22Rv1 (cell line): ENCODE data around the gene CFAP161.

Experiments used
- H3K27ac ChIP-seq: fragments of 450-650 bp; 2 replicates; pipeline ENCODE4 v1.5.1; 2017
- ZFX ChIP-seq: fragments of 450-650 bp; IDR thresholded peaks from 2 replicates; pipeline ENCODE4 v1.6.1; 2017; ENCODE audit warnings: antibody characterized with exemption, borderline replicate concordance
- TF ChIP-seq, protein P1 (sequence below): fragments of 450-650 bp; IDR thresholded peaks from 2 replicates; pipeline ENCODE4 v1.5.1; 2017; ENCODE audit warnings: mild to moderate bottlenecking

Gene CFAP161

DNA sequence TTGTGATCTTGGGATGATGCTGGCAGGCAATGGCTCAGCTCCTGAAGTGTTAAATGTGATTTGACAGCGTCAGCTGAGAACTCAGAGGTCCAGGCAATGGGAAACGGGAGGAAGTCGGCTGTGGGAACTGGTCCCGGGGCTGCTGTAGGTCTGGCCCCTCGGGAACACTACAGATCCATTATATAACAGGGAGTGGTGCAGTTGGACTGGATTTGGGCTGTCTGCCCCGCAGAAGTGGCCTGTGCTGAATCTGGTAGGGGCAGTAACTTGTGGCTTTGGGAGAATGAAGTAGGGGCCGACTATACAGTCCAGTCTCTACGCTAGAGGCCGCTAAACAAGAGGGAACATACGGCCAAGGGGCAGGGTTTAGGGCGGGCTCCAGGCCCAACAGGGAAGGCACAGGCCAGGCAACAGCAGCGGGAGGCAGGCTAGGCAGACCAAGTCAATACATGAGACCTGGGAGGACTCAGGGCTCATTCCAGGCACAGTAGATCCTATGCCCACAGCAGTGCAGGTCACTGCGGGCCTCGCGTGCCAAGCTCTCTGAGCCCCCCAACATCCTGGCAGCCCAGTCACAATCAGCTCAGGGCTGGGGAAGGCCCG, 42.3 kb downstream of the CFAP161 start:
- no peak for TF ChIP-seq ZFX
- TF ChIP-seq, protein P1, sequence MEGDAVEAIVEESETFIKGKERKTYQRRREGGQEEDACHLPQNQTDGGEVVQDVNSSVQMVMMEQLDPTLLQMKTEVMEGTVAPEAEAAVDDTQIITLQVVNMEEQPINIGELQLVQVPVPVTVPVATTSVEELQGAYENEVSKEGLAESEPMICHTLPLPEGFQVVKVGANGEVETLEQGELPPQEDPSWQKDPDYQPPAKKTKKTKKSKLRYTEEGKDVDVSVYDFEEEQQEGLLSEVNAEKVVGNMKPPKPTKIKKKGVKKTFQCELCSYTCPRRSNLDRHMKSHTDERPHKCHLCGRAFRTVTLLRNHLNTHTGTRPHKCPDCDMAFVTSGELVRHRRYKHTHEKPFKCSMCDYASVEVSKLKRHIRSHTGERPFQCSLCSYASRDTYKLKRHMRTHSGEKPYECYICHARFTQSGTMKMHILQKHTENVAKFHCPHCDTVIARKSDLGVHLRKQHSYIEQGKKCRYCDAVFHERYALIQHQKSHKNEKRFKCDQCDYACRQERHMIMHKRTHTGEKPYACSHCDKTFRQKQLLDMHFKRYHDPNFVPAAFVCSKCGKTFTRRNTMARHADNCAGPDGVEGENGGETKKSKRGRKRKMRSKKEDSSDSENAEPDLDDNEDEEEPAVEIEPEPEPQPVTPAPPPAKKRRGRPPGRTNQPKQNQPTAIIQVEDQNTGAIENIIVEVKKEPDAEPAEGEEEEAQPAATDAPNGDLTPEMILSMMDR, result no peak
- H3K27ac ChIP-seq, result no peak overlapping the region

GRCh38 chr15:81178365-81178764, 44.3 kb downstream of the CFAP161 start:
- no peak overlapping the region for H3K27ac ChIP-seq
- TF ChIP-seq, protein P1, result no peak
- TF ChIP-seq ZFX, result no peak

- TF ChIP-seq, protein P1, result no peak
- no peak for TF ChIP-seq ZFX
- no peak overlapping the region for H3K27ac ChIP-seq
Measured at GRCh38 chr15:81181220-81181619, 47.1 kb downstream of the CFAP161 start.

DNA sequence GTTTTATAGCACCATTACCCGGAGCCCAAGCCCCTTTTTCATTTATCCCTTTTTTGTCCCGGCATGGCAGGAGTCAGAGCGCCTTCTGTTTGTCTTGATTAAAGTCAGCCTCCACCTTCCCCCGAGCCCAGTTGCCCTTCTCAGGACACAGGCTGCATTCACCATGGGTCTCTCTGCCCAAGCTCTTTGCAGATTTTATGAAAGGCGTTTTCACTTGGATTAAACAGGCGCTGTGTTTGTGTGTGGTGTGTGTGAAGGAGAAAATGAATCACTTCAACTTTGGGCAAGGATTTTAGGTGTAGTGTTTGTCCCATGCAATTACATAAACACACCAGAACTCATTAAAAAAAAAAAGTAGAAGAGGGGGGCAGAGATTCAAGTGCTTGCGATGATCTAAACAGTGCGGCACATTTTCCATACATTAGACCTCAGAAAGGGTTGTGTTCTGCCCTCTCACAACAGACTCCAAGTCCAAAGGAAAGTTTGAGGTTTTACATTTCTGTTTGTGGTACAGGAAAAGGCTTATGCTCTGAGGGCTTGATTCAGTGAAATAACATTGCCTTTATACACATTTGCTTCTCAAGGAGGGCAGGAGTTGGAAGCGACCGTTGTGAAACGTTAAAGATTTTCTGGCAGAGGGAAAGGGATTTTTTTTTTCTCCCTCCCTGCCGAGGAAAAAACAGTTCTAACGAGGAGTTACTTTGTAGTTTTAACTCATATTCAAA, 48.1 kb downstream of the CFAP161 start:
- no peak overlapping the region for H3K27ac ChIP-seq
- TF ChIP-seq, protein P1, result no peak
- TF ChIP-seq ZFX, result no peak

DNA sequence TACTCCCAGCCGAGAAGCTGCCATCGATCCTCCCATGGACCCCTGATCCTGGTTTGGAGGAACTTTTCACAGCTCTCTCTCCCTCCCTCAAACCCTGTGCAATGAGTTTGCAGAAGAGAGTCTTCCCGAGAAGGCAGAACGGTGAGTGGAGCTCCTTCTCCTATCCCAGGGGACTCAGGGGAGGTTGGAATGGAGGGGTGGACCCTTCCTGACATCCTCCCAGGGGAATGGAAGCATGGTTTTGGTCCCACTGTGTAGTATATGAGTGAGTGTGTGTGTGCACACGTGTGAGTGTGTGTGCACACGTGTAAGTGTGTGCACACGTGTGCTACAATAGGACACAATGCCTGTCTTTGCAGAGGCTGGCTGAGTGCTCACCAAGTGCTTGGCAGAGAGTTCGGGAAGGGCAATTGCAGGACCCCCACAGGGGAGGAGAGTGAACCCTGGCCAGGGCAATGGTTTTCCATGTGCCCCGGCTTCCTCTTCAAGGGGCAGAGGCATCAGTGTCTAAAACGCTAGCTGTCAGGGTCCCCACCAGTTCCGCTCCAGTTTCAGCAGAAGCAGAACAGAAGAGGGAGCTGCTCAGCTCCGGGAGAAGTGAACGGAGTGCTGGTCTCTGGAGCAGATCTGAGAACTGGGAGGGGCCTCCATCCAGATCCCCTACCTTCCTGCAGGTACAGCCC, 48.8 kb downstream of the CFAP161 start:
- no peak for TF ChIP-seq ZFX
- no peak overlapping the region for H3K27ac ChIP-seq

DNA sequence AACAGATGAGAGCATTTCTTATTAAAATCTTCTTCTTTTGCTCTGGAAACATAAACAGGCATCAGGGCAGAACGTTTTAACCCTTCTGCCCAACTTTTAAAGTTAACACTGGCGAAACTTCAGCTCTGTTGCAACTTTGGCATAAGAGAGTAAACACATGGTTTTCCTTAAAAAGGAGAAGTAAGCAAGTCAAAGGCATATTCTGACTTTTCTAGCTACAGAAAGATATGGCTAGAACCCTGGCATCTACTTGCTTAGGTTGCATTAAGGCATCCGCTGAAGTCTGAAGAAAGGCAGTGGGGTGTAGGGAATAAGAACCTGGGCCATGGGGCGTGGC, 49.3 kb downstream of the CFAP161 start:
- no peak for TF ChIP-seq ZFX
- TF ChIP-seq, protein P1, result no peak
- no peak overlapping the region for H3K27ac ChIP-seq

DNA sequence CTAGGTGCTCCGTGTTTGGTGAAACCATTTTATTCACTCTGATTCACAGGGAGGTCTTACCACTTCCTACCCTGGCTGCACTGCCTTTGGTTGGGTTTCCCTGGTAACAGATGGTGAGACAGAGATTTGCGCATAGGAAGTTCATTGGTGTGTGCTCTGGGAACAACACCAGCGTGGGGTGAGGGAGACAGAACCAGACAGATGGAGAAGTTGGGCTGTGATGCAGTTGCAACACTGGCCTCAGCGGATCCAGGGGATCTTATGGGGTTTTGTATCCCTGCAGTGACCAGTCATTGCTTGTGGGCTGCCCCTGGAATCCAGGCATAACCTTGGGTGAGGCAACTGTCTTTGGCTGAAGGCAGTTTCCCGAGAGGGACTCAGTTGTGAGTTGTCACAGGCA, 50.1 kb downstream of the CFAP161 start:
- H3K27ac ChIP-seq, result no peak overlapping the region
- TF ChIP-seq, protein P1, result no peak
- no peak for TF ChIP-seq ZFX
